GM19351 (cell line): ENCODE results near the gene STIM1.

Experiments used
- ATAC-seq: cut with Tn5 transposase; IDR thresholded peaks from one replicate; pipeline ENCODE4 v1.9.1; 2021; ENCODE audit warnings: mild to moderate bottlenecking, moderate library complexity; ENCODE audit not compliant: unreplicated experiment

The STIM1 gene

DNA sequence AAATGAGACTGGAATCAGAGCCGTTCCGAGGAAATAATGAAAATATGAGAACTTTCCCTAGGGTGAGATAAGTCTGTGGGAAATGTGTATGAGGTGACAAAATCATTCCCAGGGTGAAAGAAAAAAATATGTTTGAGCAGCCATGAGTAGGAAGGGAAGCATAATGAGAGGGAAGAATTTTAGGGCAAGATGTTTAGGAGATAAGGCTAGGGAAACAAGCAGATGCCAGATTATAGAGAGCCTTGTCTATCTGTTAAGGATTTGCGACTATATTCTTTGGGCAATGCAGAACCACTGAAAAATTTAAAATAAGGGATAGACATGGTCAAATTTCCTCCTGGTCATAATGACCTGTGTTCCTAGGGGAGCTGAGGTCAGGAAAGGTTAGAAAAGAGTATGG, 54.4 kb downstream of the STIM1 start:
- ATAC-seq: no peak

DNA sequence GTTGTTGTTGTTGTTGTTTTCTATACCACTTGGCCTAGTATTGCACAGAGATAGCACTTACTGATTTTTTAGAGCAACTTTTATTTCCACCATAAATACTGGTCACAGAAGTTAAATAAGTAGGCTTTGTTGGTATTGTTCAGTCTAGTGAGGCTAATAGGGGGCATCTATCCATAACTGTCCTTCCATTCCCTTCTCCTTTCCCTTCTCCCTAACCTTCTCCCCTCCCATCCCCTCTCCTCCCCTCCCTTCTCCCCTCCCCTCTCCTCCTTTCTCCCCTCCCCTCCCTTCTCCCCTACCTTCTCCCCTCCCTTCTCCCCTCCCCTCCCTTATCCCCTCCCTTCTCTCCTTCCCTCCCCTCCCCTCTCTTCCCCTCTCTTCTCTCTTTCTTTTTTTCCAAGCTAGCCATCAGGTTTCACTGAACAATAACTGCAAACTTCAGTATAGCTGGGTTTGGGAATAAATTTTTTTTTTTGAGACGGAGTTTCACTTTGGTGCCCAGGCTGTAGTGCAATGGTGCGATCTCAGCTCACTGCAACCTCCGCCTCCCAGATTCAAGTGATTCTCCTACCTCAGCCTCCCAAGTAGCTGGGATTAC, 56.5 kb downstream of the STIM1 start:
- no peak for ATAC-seq

DNA sequence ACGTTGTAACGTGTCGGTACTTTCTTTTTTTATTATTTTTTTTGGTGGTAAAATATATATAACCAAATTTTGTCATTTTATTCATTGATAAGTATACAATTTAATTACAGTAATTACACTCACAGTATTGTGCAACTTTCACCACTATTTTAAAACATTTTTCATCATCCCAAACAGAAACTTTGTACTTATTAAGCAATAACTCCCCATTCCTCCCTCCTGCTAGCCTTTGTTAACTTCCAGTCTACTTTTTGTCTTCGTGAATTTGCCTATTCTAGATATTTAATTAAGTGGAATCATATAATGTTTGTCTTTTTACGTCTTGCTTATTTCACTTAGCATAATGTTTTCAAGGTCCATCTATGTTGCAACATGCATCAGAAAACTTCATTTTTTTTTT, 58.5 kb downstream of the STIM1 start:
- no peak for ATAC-seq

DNA sequence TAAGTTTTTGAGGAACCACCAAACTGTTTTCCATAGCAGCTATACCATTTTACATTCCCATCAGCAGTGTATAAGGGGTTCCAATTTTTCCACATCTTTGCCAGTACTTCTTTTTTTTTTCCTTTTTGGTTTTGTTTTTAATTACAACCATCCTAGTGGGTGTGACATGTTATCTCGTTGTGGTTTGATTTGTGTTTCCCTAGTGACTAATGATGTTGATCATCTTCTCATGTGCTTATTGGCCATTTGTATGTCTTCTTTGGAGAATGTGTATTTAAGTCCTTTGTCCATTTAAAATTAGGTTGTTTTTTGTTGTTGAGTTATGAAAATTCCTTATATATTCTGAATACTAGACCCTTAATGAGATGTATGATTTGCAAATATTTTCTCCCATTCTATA, 59.3 kb downstream of the STIM1 start:
- peak; percentile 55 for ATAC-seq

DNA sequence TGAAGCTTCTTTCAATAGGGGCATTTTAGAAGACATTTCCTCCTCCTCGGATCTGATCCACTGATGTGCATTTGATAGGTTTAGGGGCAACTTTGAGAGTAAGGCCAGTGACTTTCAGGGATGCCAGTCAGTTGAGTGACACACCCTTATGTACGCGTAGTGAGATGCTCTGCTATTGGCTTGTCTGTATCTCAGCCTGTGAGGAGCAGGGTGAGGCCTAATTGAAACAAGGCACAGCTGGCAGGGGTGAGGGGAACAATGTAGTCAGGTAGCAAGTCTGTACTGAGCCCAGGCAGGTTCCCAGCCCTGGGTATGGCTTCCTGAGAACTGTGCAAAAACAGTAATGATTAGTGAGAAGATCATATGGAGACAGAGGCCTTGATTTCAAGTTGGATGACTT, 61.5 kb downstream of the STIM1 start:
- no peak for ATAC-seq

DNA sequence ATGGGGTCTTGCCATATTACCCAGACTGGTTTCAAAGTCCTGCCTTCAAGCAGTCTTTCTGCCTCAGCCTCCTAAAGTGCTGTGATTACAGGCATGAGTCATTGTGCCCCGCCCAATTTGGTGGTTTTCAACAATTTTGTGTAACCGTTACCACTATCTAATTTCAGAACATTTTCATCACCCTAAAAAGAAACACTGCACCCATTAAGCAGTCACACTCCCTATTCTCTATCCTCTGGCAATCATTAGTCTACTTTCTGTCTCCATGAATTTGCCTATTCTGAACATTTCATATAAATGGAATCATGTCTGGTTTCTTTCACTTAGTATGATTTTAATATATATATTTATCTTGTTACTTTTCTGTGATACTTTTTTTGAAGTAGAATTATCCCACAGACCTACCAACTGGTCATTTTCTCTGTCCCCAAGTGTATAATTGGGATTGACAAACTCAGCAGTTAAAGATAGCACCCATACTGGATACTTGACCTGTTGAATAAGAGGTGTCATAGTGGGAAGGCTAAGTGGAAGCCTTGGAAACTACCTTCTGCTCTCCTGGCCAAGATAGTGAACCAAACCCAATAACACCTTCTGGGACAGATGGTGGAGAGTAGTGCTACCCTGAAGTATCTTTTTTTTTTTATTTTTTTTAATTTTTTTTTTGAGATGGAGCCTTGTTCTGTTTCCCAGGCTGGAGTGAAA, 64.8 kb downstream of the STIM1 start:
- peak; percentile 91 for ATAC-seq

DNA sequence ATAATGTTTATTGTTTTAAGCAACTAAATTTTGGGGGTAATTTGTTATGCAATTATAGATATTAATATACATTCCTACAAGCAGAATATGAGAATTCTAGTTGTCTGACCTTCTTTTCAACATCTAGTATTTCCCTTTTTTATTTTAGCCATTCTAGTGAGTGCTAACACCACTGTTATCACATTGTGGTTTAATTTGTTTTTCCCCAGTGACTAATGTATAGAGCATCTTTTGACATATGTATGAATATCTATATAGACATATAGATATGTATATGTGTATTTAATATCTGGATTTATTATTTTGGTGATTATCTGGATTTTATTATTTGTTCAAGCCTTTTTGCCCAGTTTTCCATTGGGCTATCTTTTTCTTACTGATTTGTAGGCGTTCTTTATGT, 66.6 kb downstream of the STIM1 start:
- ATAC-seq: no peak

DNA sequence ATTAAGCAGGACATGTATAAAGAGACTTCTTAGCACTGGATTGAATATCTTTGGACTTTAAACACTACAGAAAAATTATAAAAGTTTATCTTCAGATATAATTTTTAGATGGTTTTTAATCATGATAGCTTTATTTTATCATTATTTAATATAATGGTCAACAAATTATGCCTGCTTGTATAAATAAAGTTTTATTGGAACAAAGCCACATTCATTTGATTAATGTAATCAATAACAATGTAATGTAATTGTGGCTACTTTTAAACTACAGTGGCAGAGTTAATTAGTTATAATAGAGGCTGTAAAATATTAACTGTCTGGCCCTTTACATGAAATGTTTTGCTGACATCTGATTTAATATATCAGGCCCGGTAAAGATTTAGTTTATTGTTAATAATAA, 70.0 kb downstream of the STIM1 start:
- no peak for ATAC-seq

DNA sequence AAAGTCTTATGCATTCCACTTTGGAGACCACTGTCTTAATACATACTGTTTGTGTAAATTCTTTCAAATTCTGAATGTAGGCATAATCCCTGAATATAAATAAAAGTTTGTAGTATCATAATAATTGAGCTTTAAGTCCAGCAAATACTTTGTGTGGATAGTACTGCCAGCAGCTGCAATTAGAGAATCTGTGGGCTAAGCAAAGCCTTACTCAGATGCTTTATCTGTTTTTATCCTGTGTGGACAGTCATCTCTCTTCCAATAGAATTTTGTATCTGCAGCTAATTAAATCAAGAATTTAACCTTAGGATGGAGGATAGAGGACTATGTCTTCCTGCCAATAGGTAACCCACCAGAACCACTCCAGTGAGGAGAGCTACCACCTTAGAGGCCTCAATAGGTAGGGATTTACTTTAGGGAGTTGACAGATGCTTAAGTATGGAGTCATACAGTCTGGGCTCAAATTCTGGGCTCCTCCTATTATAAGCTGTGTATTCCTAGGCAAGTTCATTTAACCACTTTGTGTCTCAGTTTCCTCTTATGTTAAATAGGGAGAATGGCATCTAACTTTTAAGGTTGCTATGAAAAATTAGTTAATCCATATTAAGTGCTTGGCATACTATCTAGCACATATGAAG, 71.1 kb downstream of the STIM1 start:
- ATAC-seq: no peak

DNA sequence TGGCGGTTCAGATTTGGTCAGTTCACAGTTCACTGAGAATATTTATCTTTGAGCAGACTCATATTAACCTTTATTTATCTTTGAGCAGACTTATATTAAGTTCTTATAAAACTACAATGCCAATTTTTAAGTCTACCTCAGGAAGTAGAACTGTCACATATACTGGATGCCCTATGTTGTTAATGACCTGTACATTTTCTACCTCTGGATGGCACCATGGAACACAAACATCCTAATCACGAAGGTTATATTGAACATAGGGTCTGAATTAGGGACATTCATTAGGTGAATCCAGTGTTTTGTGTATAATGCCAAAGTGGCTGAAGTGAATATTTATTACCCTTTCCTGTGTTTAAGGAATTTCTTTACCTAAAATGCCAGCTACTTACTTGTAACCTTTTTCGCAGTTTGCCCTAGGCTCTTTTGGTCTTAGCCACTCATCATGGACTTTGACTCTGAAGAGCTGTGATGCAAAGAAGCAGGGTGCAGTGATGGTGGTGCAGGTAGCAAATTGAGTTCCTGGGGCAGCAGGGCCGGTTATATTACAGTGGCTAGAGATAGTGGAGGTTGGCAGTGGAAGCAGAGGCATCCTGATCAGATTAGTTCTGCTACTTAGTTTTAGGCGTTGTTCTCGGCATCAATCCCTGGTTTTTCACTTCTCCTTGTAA, 71.8 kb downstream of the STIM1 start:
- no peak for ATAC-seq

DNA sequence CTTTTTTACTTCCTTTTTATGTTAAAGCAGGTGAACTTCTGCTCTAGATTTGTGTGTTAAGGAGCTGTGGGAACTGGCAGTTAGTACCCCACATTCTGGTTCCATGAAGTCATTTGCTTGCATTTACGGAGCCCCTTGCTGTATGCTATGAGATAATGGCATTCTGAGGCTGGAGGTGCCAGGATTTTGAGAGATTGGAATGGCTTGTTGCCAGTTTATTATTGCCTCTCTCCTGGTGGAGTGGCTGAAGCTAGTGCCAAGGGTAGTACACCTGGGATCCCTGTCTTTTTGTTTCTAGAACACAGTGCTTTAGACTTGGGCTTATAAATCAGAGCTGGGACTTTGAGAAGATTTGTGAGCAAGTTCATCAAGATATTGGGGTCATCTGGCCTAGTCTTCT, 73.8 kb downstream of the STIM1 start:
- ATAC-seq: no peak

DNA sequence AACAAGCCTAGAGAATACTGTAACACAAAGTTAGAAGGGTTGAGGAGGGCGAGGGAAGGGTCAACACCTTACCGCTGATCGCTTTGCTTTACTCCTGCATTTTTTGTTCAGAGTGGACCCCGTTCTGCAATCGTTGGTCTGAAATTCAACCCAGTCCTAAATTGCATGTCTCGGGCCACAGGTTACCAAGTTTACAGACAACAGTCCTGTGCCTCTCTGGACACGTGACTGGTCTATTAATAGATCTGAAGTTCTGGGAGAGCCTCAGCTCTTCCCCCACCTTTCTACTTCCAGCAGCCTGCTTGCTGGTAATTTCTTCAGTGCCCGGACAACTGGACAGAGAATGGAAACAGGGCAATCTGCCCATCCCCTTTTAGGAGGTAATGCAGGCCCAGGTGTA, 74.2 kb downstream of the STIM1 start:
- ATAC-seq: no peak

DNA sequence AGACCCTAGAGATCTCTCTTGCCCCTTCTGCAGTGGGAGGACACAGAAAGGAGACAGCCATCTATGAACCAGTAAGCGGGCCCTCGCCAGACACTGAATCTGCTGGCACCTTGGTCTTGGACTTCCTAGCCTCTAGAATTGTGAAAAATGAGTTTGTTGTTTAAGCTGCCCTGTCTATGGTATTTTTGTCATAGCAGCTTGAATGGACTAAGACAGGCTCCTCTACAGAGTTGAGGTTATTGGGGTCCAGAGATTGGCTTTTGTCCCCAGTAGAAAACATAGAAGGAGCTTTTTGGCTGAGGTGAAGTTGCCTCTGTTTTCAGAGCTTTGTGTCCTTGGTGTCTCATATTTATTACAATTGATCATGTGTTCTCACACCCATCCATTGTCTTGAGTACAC, 77.2 kb downstream of the STIM1 start:
- no peak for ATAC-seq

DNA sequence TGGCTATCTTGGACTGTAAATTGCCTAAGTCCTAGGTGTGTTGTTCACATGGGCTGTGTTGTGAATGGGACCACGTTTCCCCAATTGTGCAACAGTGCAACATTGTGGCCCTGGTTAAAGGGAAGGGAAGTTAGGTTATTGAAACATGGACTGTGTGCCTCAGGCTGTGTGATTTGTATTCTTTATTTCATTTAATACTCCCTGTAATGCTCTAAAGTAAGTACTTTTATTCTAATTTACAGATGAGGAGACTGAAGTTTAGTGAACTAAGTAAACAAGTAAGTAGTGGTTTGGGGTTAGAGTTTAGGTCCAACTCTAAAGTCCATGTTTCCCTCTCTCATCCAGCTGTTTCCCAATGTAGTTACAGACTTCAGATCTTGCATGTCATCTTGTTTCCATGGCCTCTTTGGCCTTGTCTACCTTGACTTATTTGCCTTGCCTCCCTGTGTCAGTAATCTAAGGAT, 77.7 kb downstream of the STIM1 start:
- ATAC-seq: no peak

DNA sequence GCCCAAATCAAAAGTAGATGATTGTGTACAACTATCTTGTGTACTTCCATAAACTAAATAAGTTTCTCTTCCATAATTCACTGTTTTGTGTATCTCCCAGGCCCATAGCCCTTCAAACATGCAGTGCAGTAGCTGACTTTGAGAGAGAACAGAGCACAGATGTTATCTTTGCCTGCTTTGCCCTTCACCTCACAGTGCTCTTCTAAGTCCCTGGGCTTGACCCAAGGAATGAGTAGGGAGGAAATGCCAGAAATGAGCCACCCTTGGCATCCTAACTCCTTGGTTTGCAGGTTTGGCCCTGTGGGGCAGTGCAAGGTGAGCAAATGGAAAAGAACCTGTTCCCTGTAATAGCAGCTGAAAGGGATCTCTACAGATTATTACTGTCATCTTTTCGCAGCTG, 79.2 kb downstream of the STIM1 start:
- ATAC-seq: no peak

DNA sequence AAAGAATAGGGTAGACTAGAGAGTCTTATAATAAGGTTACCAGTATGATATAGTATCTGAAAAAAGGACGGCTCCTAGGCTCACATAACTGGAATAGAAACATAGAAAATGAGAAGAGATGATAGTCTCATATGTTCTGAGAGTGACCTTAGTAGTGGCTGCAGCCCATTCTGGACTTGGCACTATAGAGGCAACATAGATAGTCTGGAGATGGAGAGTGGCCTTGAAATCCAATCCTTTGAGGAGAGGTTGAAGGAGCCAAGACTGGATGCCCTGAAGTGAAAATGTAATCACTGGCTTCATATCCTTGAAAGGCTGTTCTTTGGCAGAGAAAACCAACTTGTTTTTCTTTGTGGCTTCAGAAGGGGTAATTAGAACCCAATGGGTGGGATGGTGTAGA, 81.1 kb downstream of the STIM1 start:
- ATAC-seq: no peak

DNA sequence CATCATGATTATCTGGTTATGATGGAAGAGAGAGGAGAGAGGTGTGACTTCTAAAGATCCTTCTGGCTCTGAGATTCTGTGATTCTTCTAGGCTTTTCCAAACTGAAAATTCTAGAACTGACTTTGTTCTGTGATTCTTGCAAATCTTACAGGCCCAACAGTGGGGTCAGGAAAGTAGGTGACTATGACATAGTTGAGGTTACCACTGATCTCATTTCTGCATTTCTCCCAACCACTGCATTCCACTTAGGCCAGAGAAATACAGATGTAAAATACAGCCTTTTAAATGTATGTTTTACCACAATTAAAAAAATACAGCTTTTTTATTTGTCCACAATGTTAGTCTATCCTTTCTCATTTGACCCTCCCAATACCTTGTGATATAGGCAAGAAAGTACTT, 83.7 kb downstream of the STIM1 start:
- peak; percentile 53 for ATAC-seq

DNA sequence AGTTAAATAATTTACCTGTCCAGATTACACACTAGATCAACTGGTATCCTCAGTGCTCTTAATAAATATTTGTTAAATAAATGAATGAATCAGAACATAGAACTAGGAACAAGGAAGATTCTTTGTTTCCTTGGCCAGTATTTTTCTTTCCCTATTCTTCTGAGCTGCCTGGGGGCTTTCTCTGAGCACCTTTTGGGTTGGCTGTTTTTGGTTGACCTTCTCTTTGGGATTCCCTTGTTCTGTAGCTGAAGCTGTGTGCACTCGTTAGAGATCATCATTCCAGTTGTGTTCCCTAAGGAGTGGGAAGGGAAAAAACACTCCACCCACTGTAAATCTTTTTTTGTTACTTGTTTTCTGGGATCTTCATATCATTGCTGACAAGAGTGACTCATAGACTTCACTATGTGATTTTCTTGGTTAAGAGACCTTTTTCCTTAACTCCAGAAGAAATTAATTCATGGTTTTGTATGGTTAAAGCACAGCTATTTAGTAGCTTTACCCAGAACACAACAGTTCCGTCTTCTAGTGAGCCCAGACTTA, 84.3 kb downstream of the STIM1 start:
- no peak for ATAC-seq

DNA sequence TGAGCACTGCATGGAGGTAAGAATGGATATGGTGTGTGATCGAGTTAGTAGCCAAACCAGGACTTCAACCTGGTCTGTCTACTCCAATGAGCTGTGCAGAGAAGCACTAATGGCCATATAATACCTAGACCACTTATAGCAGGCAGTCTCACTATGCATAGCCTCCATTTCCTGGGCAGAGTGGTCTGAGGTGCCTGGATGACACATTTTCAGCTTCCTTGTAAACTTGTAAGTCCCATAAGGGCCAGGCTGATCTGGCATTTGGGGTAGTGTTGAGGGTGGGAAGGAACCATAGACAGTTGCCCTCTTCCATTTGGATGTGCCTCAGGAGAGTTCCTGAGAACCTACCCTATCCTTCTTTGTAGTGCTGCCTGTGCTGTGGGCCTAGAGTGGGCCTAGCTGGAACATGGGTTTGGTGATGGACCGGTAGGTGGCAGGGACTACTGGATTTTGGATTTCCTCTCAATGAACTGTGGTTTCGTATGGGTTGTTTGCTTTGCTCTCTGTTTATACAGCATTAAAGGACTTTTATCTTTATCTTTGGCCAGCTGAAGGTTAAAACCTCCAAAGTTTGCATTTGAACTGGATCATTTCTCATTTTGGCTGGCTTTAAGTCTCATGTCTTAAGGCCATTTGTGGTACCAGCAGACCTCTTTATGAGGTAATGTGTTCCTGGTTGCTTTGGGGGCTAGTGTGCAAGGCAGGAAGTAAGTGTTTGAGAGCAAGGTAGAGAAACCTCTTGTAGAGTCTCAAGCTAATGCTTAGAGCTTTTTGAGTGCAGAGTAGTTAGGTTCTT, 86.9 kb downstream of the STIM1 start:
- ATAC-seq: no peak

DNA sequence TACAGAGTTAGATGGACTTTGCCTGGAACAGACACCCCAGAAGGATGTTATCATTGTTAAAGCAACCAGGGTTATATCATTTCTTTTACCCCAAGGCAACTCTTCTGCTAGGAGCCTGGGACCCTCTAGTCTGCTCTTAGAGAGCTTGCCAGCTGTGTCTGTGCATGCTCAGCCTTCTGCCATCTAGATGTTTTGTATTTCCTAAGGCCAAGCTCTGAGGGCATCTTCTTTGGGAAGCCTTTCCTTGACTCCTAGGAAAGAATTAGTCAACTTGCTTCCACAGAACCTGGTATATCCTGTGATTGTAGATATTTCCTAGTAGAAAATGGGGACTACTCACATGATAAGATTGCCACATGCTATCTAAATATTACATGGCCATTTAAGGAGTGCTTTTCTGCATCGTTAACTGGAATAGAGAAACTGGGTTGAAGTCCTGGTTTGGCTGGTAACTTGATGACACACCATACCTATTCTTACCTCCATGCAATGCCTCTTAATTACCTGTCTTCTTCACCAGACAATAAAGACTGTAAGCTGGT, 87.6 kb downstream of the STIM1 start:
- no peak for ATAC-seq

DNA sequence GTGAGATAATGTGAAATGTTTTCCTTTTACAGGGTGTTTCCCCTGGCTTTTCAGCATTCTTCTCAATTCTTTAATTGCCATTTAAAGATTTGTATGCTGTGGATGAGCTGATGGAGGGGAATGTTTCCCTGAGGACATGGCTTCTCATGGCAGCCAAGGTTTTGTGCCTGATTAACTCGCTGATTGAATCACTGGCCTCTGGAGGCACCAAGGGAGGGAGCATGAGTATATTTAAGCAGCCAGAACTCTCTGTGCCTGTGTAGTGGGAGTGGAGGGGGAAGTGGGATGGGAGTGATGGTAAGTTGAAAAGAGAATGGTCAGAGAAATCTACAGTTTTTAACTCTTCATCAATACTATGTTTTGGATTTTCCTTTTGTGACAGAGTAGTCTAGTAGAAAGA, 88.7 kb downstream of the STIM1 start:
- no peak for ATAC-seq
